HL-60 (cell line): ENCODE data around the gene FHIT.

Source experiments
- GABPA ChIP-seq: IDR thresholded peaks from 2 replicates; pipeline ENCODE4 v1.6.1; 2012; ENCODE audit warnings: low read depth
- POLR2AphosphoS5 ChIP-seq: IDR thresholded peaks from 2 replicates; pipeline ENCODE4 v1.6.1; 2012; ENCODE audit warnings: low read depth
- SPI1 ChIP-seq: IDR thresholded peaks from 2 replicates; pipeline ENCODE4 v1.6.1; 2012; ENCODE audit warnings: low read depth, mild to moderate bottlenecking, borderline replicate concordance
- TF ChIP-seq, protein P1 (sequence below): IDR thresholded peaks from one replicate; pipeline ENCODE4 v1.5.1; 2011; ENCODE audit warnings: low read length, control low read depth, inconsistent platforms; ENCODE audit not compliant: insufficient read depth
- TF ChIP-seq, protein P2 (sequence below): IDR thresholded peaks from 2 replicates; pipeline ENCODE4 v1.6.1; 2012; ENCODE audit warnings: low read depth; ENCODE audit not compliant: insufficient replicate concordance

DNA sequence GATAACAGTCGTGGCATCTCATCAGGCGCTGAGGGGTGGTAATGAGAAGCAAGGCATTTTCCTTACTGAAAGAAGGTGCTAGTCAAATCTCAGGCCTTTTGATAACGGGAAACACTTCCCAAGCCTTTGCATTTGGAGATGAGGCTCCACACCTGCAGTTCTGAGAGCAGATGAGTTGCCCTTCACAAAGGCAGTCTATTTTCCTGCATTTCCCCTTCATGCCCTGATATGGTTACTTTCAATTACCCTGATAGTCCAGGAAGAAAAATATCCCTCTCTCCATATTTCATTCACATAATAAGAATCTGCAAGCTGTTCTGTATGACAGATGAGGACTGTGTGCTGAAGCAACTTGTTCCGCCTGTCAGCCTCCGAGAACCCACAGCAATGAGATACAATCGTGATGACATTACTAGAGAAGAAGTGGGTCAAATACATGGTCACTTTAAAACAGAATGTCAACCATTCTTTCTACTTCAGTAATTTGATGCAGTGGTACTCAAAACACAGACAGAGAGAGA is 25.0 kb downstream of the FHIT start:
- TF ChIP-seq, protein P1, sequence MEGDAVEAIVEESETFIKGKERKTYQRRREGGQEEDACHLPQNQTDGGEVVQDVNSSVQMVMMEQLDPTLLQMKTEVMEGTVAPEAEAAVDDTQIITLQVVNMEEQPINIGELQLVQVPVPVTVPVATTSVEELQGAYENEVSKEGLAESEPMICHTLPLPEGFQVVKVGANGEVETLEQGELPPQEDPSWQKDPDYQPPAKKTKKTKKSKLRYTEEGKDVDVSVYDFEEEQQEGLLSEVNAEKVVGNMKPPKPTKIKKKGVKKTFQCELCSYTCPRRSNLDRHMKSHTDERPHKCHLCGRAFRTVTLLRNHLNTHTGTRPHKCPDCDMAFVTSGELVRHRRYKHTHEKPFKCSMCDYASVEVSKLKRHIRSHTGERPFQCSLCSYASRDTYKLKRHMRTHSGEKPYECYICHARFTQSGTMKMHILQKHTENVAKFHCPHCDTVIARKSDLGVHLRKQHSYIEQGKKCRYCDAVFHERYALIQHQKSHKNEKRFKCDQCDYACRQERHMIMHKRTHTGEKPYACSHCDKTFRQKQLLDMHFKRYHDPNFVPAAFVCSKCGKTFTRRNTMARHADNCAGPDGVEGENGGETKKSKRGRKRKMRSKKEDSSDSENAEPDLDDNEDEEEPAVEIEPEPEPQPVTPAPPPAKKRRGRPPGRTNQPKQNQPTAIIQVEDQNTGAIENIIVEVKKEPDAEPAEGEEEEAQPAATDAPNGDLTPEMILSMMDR = no peak
- TF ChIP-seq POLR2AphosphoS5 = no peak
- TF ChIP-seq, protein P2, sequence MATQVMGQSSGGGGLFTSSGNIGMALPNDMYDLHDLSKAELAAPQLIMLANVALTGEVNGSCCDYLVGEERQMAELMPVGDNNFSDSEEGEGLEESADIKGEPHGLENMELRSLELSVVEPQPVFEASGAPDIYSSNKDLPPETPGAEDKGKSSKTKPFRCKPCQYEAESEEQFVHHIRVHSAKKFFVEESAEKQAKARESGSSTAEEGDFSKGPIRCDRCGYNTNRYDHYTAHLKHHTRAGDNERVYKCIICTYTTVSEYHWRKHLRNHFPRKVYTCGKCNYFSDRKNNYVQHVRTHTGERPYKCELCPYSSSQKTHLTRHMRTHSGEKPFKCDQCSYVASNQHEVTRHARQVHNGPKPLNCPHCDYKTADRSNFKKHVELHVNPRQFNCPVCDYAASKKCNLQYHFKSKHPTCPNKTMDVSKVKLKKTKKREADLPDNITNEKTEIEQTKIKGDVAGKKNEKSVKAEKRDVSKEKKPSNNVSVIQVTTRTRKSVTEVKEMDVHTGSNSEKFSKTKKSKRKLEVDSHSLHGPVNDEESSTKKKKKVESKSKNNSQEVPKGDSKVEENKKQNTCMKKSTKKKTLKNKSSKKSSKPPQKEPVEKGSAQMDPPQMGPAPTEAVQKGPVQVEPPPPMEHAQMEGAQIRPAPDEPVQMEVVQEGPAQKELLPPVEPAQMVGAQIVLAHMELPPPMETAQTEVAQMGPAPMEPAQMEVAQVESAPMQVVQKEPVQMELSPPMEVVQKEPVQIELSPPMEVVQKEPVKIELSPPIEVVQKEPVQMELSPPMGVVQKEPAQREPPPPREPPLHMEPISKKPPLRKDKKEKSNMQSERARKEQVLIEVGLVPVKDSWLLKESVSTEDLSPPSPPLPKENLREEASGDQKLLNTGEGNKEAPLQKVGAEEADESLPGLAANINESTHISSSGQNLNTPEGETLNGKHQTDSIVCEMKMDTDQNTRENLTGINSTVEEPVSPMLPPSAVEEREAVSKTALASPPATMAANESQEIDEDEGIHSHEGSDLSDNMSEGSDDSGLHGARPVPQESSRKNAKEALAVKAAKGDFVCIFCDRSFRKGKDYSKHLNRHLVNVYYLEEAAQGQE = no peak
- TF ChIP-seq SPI1 = no peak
- no peak for TF ChIP-seq GABPA
